HCT116 (cell line): Measurements from ENCODE around the gene CIART.

ENCODE experiments used
- CBX3 ChIP-seq: IDR thresholded peaks from 2 replicates; pipeline ENCODE4 v1.6.1; 2012; ENCODE audit warnings: low read depth
- CEBPB ChIP-seq: IDR thresholded peaks from 2 replicates; pipeline ENCODE4 v1.6.1; 2012; ENCODE audit warnings: low read depth
- CTCF ChIP-seq, 3 experiments: fragments of 200-600 bp in 1 of 3; sonication (generic) in 1 of 3; IDR thresholded peaks in 2 of 3; conservative IDR thresholded peaks in 1 of 3; 2 replicates each; pipeline ENCODE4 v1.5.1; 2012 to 2017; ENCODE audit warnings: low read depth in 2 of 3, low read length in 2 of 3, antibody characterized with exemption in 1 of 3, borderline replicate concordance in 1 of 3, control low read depth in 1 of 3, mild to moderate bottlenecking in 1 of 3, mixed read lengths in 1 of 3, mixed run types in 1 of 3, moderate library complexity in 1 of 3; ENCODE audit not compliant: insufficient read depth in 1 of 3
- EZH2 ChIP-seq: fragments of 200-600 bp; sonication (generic); IDR thresholded peaks from 2 replicates; pipeline ENCODE4 v1.6.1; 2017; ENCODE audit warnings: antibody characterized with exemption, mixed run types
- EZH2phosphoT487 ChIP-seq: fragments of 200-600 bp; IDR thresholded peaks from 2 replicates; pipeline ENCODE4 v1.6.1; 2018; ENCODE audit warnings: antibody characterized with exemption, borderline replicate concordance
- MAX ChIP-seq: IDR thresholded peaks from 2 replicates; pipeline ENCODE4 v1.6.1; 2012
- POLR2A ChIP-seq: IDR thresholded peaks from 2 replicates; pipeline ENCODE4 v1.7.0; 2011; ENCODE audit warnings: borderline replicate concordance; ENCODE audit not compliant: insufficient read depth, insufficient read length; ENCODE audit errors: extremely low read depth
- POLR2AphosphoS5 ChIP-seq: IDR thresholded peaks from 2 replicates; pipeline ENCODE4 v1.6.1; 2011; ENCODE audit warnings: mild to moderate bottlenecking, low read depth, low read length, moderate library complexity
- RAD21 ChIP-seq: IDR thresholded peaks from 2 replicates; pipeline ENCODE4 v1.6.1; 2012; ENCODE audit warnings: low read depth, mild to moderate bottlenecking
- SIN3A ChIP-seq: IDR thresholded peaks from 2 replicates; pipeline ENCODE4 v1.6.1; 2012; ENCODE audit warnings: low read depth
- TCF7L2 ChIP-seq: IDR thresholded peaks from 2 replicates; pipeline ENCODE4 v1.7.0; 2011; ENCODE audit warnings: borderline replicate concordance, inconsistent platforms; ENCODE audit not compliant: insufficient read depth, insufficient read length; ENCODE audit errors: extremely low read depth
- YY1 ChIP-seq: IDR thresholded peaks from 2 replicates; pipeline ENCODE4 v1.6.1; 2011; ENCODE audit warnings: low read length, low read depth, moderate library complexity, mild to moderate bottlenecking; ENCODE audit not compliant: insufficient replicate concordance; ENCODE audit errors: extremely low read depth
- TF ChIP-seq, protein P1 (sequence below): IDR thresholded peaks from 2 replicates; pipeline ENCODE4 v1.6.1; 2011; ENCODE audit warnings: mild to moderate bottlenecking, low read length, moderate library complexity; ENCODE audit not compliant: insufficient replicate concordance; ENCODE audit errors: extremely low read depth
- TF ChIP-seq, protein P2 (sequence below): IDR thresholded peaks from 2 replicates; pipeline ENCODE4 v1.6.1; 2012; ENCODE audit warnings: low read depth

- peak; percentile 52 to 76 (median 61) for TF ChIP-seq CTCF (IDR thresholded peaks at IDR 0.05 in 2 of 3, conservative IDR thresholded peaks at IDR 0.05 in 1 of 3; ENCODE audit: borderline replicate concordance in 1 of 3, insufficient read depth in 1 of 3, low read depth in 2 of 3, low read length in 2 of 3)
- TF ChIP-seq POLR2A = no peak
- TF ChIP-seq RAD21 = peak; percentile 71
- TF ChIP-seq MAX = no peak
- no peak for TF ChIP-seq POLR2AphosphoS5
- no peak for TF ChIP-seq EZH2phosphoT487
- TF ChIP-seq YY1 = no peak
- TF ChIP-seq EZH2 = no peak
- no peak for TF ChIP-seq SIN3A
- TF ChIP-seq, protein P1, sequence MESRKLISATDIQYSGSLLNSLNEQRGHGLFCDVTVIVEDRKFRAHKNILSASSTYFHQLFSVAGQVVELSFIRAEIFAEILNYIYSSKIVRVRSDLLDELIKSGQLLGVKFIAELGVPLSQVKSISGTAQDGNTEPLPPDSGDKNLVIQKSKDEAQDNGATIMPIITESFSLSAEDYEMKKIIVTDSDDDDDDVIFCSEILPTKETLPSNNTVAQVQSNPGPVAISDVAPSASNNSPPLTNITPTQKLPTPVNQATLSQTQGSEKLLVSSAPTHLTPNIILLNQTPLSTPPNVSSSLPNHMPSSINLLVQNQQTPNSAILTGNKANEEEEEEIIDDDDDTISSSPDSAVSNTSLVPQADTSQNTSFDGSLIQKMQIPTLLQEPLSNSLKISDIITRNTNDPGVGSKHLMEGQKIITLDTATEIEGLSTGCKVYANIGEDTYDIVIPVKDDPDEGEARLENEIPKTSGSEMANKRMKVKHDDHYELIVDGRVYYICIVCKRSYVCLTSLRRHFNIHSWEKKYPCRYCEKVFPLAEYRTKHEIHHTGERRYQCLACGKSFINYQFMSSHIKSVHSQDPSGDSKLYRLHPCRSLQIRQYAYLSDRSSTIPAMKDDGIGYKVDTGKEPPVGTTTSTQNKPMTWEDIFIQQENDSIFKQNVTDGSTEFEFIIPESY = no peak
- TF ChIP-seq CBX3 = no peak
- no peak for TF ChIP-seq TCF7L2
- TF ChIP-seq, protein P2, sequence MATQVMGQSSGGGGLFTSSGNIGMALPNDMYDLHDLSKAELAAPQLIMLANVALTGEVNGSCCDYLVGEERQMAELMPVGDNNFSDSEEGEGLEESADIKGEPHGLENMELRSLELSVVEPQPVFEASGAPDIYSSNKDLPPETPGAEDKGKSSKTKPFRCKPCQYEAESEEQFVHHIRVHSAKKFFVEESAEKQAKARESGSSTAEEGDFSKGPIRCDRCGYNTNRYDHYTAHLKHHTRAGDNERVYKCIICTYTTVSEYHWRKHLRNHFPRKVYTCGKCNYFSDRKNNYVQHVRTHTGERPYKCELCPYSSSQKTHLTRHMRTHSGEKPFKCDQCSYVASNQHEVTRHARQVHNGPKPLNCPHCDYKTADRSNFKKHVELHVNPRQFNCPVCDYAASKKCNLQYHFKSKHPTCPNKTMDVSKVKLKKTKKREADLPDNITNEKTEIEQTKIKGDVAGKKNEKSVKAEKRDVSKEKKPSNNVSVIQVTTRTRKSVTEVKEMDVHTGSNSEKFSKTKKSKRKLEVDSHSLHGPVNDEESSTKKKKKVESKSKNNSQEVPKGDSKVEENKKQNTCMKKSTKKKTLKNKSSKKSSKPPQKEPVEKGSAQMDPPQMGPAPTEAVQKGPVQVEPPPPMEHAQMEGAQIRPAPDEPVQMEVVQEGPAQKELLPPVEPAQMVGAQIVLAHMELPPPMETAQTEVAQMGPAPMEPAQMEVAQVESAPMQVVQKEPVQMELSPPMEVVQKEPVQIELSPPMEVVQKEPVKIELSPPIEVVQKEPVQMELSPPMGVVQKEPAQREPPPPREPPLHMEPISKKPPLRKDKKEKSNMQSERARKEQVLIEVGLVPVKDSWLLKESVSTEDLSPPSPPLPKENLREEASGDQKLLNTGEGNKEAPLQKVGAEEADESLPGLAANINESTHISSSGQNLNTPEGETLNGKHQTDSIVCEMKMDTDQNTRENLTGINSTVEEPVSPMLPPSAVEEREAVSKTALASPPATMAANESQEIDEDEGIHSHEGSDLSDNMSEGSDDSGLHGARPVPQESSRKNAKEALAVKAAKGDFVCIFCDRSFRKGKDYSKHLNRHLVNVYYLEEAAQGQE = no peak
- TF ChIP-seq CEBPB = no peak
These were observed 1.1 kb upstream of the CIART start for GRCh38 chr1:150281221-150281757.
